ENCODE data around the gene TNFAIP8L2. TPM values are rescaled to one million over a fixed set of nuclear protein-coding genes. Genes with fewer than 3 reads are reported as not detected.

Gene TNFAIP8L2
- total RNA-seq, 1 experiment from 2014 or later: not detected

DNA sequence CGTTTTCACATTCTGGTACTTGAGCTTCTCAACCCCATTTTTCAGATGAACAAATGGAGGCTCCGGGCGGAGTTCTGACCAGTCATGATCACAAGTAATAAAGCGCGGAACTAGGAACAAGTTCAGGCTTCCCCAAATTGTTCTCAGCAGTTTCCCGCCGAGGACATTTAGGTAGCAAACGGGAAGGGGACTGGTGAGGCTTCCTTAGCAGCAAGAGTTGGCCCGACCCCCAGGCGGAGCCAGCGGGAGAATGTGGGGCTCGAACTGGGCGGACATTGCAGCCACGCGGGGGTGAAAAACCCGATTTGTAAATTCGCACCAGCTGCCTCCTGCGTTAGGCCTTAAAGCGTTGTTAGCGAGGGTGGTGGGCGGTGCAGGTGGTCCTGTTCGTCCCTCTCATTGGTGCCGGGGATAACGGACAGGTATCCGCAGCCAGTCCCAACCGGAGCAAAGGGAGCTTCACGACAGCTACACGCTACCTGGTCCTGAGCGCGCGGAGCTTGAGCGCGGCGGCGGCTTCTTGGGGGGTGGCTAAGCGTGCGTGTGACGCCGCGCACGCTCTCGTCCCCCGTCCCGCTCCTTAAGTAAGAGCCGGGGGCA is 25.4 kb upstream of the TNFAIP8L2 start (continued):
- no peak for TF ChIP-seq CEBPB (IDR thresholded peaks at IDR 0.05; ENCODE audit: low read depth)
- TF ChIP-seq ELF1 (IDR thresholded peaks at IDR 0.05; ENCODE audit: borderline replicate concordance, low read depth): no peak
- TF ChIP-seq ZNF274 (IDR thresholded peaks at IDR 0.05; ENCODE audit: low read depth, low read length): no peak
- no peak for TF ChIP-seq EZH2 (IDR thresholded peaks at IDR 0.05)
- TF ChIP-seq EZH2phosphoT487 (IDR thresholded peaks at IDR 0.05; ENCODE audit: borderline replicate concordance): no peak
- no peak for TF ChIP-seq EGR1 (IDR thresholded peaks at IDR 0.05; ENCODE audit: low read depth)

DNA sequence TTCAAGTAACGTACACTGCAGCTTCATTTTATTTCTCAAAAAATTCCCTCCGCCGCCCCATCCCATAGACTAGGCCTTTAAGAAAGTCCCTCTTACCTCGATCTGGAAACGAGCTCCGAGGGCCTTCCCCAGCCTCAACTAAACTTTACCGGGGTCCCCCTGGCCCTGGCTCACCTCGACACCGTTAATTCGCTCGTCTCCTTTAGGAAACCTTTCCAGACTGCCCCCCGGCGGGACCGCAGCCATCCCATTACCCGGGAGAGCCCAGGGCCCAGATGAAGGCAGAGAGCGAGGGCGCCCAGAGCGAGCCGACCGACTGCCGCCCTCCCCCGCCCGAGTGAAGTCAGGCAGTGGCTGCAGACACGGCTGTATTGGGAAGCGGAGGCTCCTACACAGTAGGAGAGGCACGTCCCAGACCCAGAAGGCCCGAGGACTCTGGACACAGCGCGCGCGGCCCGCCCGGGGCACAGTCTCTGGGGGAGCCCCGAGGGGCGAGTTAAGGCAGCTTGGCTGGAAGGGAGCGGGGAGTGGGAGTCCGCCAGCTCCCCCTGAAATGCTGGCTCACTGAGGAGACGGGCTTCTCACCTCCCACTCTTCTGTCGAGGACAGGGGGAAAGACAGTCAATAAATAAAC is 24.6 kb upstream of the TNFAIP8L2 start:
- BruUV-seq (replicated peaks): no TSS peak
- no peak overlapping the region for H3K4me3 ChIP-seq (replicated peaks in 1 of 2; ENCODE audit: low read depth in 1 of 2, low read length in 2 of 2)
- POLR2A ChIA-PET: no interaction called here
- H3K4me2 ChIP-seq (ENCODE audit: low read length): no peak overlapping the region
- H3K9me3 ChIP-seq (ENCODE audit: control insufficient read depth in 1 of 2, insufficient read depth in 1 of 2, low read depth in 1 of 2, low read length in 2 of 2): no peaks in the 10 kb centered on the region
- DNase-seq (ENCODE audit: low read depth, low spot score) (no peak), ATAC-seq (no peak)
- no peak overlapping the region for H3K27ac ChIP-seq (ENCODE audit: low read depth, low read length)
- H3K9me2 ChIP-seq (ENCODE audit: insufficient read depth): no peaks in the 10 kb centered on the region
- H3K79me2 ChIP-seq (ENCODE audit: insufficient read depth, low read length): no peaks in the 10 kb centered on the region
- no peaks in the 10 kb centered on the region for H3K27me3 ChIP-seq (ENCODE audit: insufficient read depth, low read length)
- H3K9ac ChIP-seq (ENCODE audit: low read length): no peak overlapping the region
- CTCF ChIA-PET: no interaction called here
- no peaks in the 10 kb centered on the region for H3K4me1 ChIP-seq (ENCODE audit: control insufficient read depth in 1 of 2, insufficient read depth in 2 of 2, low read length in 2 of 2)
- no peak overlapping the region for H2AFZ ChIP-seq (ENCODE audit: low read depth, low read length, poor library complexity, severe bottlenecking)
- no peaks in the 10 kb centered on the region for H4K20me1 ChIP-seq (ENCODE audit: insufficient read depth)
- intact Hi-C loops (cut with micrococcal nuclease): no loop called here
- RAD21 ChIA-PET (ENCODE audit: low non-redundant PET in 1 of 2, low total read pairs in 2 of 2, uncharacterized antibody in 2 of 2, unreplicated experiment in 2 of 2): no interaction called here
- no peaks in the 10 kb centered on the region for H3K36me3 ChIP-seq (ENCODE audit: control insufficient read depth in 1 of 2, insufficient read depth in 2 of 2, low read length in 2 of 2)
- TF ChIP-seq ELF1 (IDR thresholded peaks at IDR 0.05; ENCODE audit: borderline replicate concordance, low read depth) (no peak), EGR1 (IDR thresholded peaks at IDR 0.05; ENCODE audit: low read depth) (no peak), ZNF274 (IDR thresholded peaks at IDR 0.05; ENCODE audit: low read depth, low read length) (no peak), CEBPB (IDR thresholded peaks at IDR 0.05; ENCODE audit: low read depth) (no peak), SIN3A (IDR thresholded peaks at IDR 0.05; ENCODE audit: low read depth) (no peak), FOSL1 (IDR thresholded peaks at IDR 0.05; ENCODE audit: low read depth) (no peak), EZH2 (IDR thresholded peaks at IDR 0.05) (no peak), TCF7L2 (IDR thresholded peaks at IDR 0.05; ENCODE audit: borderline replicate concordance, extremely low read depth, insufficient read depth, insufficient read length) (no peak), EZH2phosphoT487 (IDR thresholded peaks at IDR 0.05; ENCODE audit: borderline replicate concordance) (no peak), SP1 (IDR thresholded peaks at IDR 0.05; ENCODE audit: low read depth) (no peak), ZFX (IDR thresholded peaks at IDR 0.05) (no peak), SRF (IDR thresholded peaks at IDR 0.05; ENCODE audit: low read depth) (no peak)
- TF ChIP-seq, protein P1, sequence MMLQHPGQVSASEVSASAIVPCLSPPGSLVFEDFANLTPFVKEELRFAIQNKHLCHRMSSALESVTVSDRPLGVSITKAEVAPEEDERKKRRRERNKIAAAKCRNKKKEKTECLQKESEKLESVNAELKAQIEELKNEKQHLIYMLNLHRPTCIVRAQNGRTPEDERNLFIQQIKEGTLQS (IDR thresholded peaks at IDR 0.05): no peak
- TF ChIP-seq, protein P2, sequence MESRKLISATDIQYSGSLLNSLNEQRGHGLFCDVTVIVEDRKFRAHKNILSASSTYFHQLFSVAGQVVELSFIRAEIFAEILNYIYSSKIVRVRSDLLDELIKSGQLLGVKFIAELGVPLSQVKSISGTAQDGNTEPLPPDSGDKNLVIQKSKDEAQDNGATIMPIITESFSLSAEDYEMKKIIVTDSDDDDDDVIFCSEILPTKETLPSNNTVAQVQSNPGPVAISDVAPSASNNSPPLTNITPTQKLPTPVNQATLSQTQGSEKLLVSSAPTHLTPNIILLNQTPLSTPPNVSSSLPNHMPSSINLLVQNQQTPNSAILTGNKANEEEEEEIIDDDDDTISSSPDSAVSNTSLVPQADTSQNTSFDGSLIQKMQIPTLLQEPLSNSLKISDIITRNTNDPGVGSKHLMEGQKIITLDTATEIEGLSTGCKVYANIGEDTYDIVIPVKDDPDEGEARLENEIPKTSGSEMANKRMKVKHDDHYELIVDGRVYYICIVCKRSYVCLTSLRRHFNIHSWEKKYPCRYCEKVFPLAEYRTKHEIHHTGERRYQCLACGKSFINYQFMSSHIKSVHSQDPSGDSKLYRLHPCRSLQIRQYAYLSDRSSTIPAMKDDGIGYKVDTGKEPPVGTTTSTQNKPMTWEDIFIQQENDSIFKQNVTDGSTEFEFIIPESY (IDR thresholded peaks at IDR 0.05; ENCODE audit: extremely low read depth, insufficient replicate concordance, low read length): no peak
- TF ChIP-seq, protein P3, sequence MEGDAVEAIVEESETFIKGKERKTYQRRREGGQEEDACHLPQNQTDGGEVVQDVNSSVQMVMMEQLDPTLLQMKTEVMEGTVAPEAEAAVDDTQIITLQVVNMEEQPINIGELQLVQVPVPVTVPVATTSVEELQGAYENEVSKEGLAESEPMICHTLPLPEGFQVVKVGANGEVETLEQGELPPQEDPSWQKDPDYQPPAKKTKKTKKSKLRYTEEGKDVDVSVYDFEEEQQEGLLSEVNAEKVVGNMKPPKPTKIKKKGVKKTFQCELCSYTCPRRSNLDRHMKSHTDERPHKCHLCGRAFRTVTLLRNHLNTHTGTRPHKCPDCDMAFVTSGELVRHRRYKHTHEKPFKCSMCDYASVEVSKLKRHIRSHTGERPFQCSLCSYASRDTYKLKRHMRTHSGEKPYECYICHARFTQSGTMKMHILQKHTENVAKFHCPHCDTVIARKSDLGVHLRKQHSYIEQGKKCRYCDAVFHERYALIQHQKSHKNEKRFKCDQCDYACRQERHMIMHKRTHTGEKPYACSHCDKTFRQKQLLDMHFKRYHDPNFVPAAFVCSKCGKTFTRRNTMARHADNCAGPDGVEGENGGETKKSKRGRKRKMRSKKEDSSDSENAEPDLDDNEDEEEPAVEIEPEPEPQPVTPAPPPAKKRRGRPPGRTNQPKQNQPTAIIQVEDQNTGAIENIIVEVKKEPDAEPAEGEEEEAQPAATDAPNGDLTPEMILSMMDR (IDR thresholded peaks at IDR 0.05 in 2 of 3, conservative IDR thresholded peaks at IDR 0.05 in 1 of 3; ENCODE audit: borderline replicate concordance in 1 of 3, insufficient read depth in 1 of 3, low read depth in 2 of 3, low read length in 2 of 3): no peak
- TF ChIP-seq, protein P4, sequence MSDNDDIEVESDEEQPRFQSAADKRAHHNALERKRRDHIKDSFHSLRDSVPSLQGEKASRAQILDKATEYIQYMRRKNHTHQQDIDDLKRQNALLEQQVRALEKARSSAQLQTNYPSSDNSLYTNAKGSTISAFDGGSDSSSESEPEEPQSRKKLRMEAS (IDR thresholded peaks at IDR 0.05): no peak
